Fibroblast of lung (primary cell): ENCODE data around the gene CADM2.

Experiments used
- EZH2 ChIP-seq: IDR thresholded peaks from 2 replicates; pipeline ENCODE4 v1.5.1; 2012; ENCODE audit warnings: low read length, control low read depth, mild to moderate bottlenecking; ENCODE audit errors: missing control alignments
- TF ChIP-seq, protein P1 (sequence below), 2 donors: IDR thresholded peaks in 1 of 2; conservative IDR thresholded peaks in 1 of 2; 1 replicate in 1 of 2; 2 replicates in 1 of 2; pipeline ENCODE4 v1.5.1; 2011 to 2012; ENCODE audit warnings: low read length in 2 of 2, control low read depth in 1 of 2, inconsistent platforms in 1 of 2, low read depth in 1 of 2, mild to moderate bottlenecking in 1 of 2

DNA sequence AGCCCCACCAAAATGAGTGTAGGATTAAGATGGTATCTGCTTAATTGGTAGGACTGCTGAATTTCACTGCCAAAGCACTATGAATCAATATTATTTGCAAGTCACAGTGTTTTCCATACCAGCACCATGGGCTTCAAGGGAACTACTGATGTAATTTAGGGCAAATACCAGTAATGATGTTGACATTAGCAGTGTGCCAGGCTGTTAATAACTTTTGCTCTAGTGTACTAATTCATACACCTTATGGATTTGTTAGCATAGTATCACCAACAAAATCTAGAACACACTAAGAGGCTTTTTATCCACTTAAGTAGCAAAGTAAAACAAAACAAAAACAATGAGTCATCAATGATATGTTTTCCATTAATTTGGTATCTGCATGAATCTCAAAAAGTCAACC, 888.2 kb downstream of the CADM2 start:
- TF ChIP-seq, protein P1, sequence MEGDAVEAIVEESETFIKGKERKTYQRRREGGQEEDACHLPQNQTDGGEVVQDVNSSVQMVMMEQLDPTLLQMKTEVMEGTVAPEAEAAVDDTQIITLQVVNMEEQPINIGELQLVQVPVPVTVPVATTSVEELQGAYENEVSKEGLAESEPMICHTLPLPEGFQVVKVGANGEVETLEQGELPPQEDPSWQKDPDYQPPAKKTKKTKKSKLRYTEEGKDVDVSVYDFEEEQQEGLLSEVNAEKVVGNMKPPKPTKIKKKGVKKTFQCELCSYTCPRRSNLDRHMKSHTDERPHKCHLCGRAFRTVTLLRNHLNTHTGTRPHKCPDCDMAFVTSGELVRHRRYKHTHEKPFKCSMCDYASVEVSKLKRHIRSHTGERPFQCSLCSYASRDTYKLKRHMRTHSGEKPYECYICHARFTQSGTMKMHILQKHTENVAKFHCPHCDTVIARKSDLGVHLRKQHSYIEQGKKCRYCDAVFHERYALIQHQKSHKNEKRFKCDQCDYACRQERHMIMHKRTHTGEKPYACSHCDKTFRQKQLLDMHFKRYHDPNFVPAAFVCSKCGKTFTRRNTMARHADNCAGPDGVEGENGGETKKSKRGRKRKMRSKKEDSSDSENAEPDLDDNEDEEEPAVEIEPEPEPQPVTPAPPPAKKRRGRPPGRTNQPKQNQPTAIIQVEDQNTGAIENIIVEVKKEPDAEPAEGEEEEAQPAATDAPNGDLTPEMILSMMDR (conservative IDR thresholded peaks at IDR 0.05 in 1 of 2, IDR thresholded peaks at IDR 0.05 in 1 of 2; ENCODE audit: low read depth in 1 of 2, low read length in 2 of 2) = no peak
- no peak for TF ChIP-seq EZH2
